Kidney (tissue), 14 donors: Measurements from ENCODE around the gene SCD. TPM values are rescaled to one million over a fixed set of nuclear protein-coding genes. Genes with fewer than 3 reads are reported as not detected.

Source experiments
- DNase-seq, 5 donors: peaks; one replicate each; pipeline ENCODE4 v3.0.0-alpha.2; 2013 to 2020
- FAIRE-seq: peaks from 2 replicates; lab custom pipeline; 2012; peaks lifted over from hg19 to GRCh38; lab: Jason Lieb, UNC
- H3K27ac ChIP-seq, 2 donors: one replicate each; pipeline ENCODE4 v1.7.0; 2013; ENCODE audit warnings: low read depth in 2 of 2, low read length in 2 of 2, inconsistent platforms in 1 of 2
- H3K27me3 ChIP-seq: one replicate; pipeline ENCODE4 v1.7.1; 2013; ENCODE audit warnings: low read length, inconsistent platforms; ENCODE audit not compliant: control insufficient read depth, insufficient read depth
- H3K36me3 ChIP-seq, 3 donors: one replicate each; pipeline versions ENCODE4 v1.7.0 to v1.7.1; 2013; ENCODE audit warnings: low read length in 3 of 3, control low read depth in 1 of 3, inconsistent platforms in 1 of 3; ENCODE audit not compliant: insufficient read depth in 3 of 3, control insufficient read depth in 2 of 3
- H3K4me1 ChIP-seq, 3 donors: one replicate each; pipeline versions ENCODE4 v1.7.0 to v1.7.1; 2013; ENCODE audit warnings: low read length in 3 of 3, inconsistent platforms in 1 of 3, low read depth in 1 of 3; ENCODE audit not compliant: control insufficient read depth in 2 of 3, insufficient read depth in 2 of 3
- H3K4me3 ChIP-seq, 3 donors: one replicate each; pipeline versions ENCODE4 v1.7.0 to v1.8.1; 2013; ENCODE audit warnings: low read length in 3 of 3, control low read depth in 1 of 3, inconsistent platforms in 1 of 3
- H3K9ac ChIP-seq, 3 donors: one replicate each; pipeline versions ENCODE4 v1.7.0 to v1.7.1; 2013; ENCODE audit warnings: low read length in 3 of 3, control low read depth in 1 of 3, inconsistent platforms in 1 of 3
- H3K9me3 ChIP-seq, 3 donors: one replicate each; pipeline versions ENCODE4 v1.7.0 to v1.7.1; 2013; ENCODE audit warnings: low read length in 3 of 3, control low read depth in 1 of 3, inconsistent platforms in 1 of 3; ENCODE audit not compliant: control insufficient read depth in 2 of 3, insufficient read depth in 1 of 3
- intact Hi-C: fragments of 100-400 bp; cut with DNase I; formaldehyde crosslinking; loops from one replicate; pipeline ENCODE4 v1.11.1; 2022
- polyA plus RNA-seq: library from polyadenylated mRNA; stranded (reverse); fragments of 350-450 nt; fragmentation: Illumina TruSeq; extraction: RNeasy Lipid Tissue Mini Kit (QIAGEN cat#74804); gene quantifications from one replicate; pipeline ENCODE4 v1.2.3, GENCODE V29; 2014; ENCODE audit warnings: low read depth, low replicate concordance; ENCODE audit not compliant: insufficient read depth
- total RNA-seq: library from RNA; stranded (reverse); fragmentation: NEBNext Ultra II Directional; extraction: Animal tissue kit (Norgen Biotek cat#: 25700); gene quantifications from one replicate; pipeline ENCODE4 v1.2.1, GENCODE V29; 2021
- TF ChIP-seq, protein P1 (sequence below): IDR thresholded peaks from 3 replicates; pipeline ENCODE4 v1.5.1; 2012; ENCODE audit warnings: mild to moderate bottlenecking, moderate library complexity, borderline replicate concordance; ENCODE audit not compliant: insufficient read depth; ENCODE audit errors: extremely low read depth
- donor health status: control.
- donor health status: control.
- donor health status: control.
- donor health status: control.
- donor health status: control.
- donor health status: DM: yes; HTN: yes; CAD: no.
- donor health status: Normal renal cell carcinoma (clear cell type).

SCD gene
- total and polyA plus RNA-seq, 2 donors from 2014 or later, result 8.7 to 10.7 TPM

DNA sequence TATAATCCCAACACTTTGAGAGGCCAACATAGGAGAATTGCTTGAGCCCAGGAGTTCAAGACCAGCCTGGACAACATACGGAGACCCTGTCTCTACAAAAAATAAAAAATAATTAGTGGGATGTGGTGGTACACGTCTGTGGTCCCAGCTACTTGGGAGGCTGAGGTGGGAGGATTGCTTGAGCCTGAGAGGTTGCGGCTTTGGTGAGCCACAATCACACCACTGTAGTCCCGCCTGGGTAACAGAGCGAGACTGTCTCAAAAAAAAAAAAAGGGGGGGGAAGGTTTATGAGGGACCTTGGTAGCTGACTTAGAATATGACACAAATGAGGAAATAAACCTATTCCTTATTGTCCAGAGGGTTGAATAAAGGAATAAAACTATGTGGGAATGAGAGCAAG, 30.8 kb downstream of the SCD start:
- no peak overlapping the region for H3K27ac ChIP-seq
- peaks cover 0 to 6% (median 0%) of the 10 kb centered on the region in 3 donors for H3K36me3 ChIP-seq
- H3K4me1 ChIP-seq, result peaks cover 0 to 6% (median under 1%) of the 10 kb centered on the region in 3 donors
- intact Hi-C loops, result no loop called here
- H3K27me3 ChIP-seq, result no peaks in the 10 kb centered on the region
- no peak overlapping the region for H3K4me3 ChIP-seq
- no peak overlapping the region for H3K9ac ChIP-seq
- TF ChIP-seq, protein P1, sequence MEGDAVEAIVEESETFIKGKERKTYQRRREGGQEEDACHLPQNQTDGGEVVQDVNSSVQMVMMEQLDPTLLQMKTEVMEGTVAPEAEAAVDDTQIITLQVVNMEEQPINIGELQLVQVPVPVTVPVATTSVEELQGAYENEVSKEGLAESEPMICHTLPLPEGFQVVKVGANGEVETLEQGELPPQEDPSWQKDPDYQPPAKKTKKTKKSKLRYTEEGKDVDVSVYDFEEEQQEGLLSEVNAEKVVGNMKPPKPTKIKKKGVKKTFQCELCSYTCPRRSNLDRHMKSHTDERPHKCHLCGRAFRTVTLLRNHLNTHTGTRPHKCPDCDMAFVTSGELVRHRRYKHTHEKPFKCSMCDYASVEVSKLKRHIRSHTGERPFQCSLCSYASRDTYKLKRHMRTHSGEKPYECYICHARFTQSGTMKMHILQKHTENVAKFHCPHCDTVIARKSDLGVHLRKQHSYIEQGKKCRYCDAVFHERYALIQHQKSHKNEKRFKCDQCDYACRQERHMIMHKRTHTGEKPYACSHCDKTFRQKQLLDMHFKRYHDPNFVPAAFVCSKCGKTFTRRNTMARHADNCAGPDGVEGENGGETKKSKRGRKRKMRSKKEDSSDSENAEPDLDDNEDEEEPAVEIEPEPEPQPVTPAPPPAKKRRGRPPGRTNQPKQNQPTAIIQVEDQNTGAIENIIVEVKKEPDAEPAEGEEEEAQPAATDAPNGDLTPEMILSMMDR, result no peak
- no peaks in the 10 kb centered on the region for H3K9me3 ChIP-seq
- no peak for FAIRE-seq
- DNase-seq, result no peak

DNA sequence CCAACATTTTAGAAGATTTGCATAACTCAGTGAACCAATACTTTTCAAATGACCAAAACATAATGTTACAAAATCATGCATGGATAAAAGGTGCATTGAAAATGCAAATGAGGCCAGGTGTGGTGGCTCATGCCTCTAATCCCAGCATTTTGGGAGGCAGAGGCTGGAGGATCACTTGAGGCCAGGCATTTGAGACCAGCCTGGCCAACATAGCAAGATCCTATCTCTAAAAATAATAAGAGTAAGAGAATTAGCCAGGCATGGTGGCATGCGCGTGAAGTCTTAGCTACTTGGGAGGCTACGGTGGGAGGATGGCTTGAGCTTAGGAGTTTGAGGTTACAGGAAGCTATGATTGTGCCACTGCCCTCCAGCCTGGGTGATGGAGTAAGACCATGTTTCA, 33.4 kb downstream of the SCD start:
- Histone ChIP-seq H3K9me3 (no peaks in the 10 kb centered on the region), H3K36me3 (peaks cover 0 to 6% (median 0%) of the 10 kb centered on the region in 3 donors), H3K4me1 (no peaks in the 10 kb centered on the region), H3K27ac (no peak overlapping the region), H3K4me3 (no peak overlapping the region), H3K9ac (no peak overlapping the region), H3K27me3 (no peaks in the 10 kb centered on the region)
- intact Hi-C loops, result no loop called here
- DNase-seq (no peak), FAIRE-seq (no peak)
- TF ChIP-seq, protein P1, result no peak

DNA sequence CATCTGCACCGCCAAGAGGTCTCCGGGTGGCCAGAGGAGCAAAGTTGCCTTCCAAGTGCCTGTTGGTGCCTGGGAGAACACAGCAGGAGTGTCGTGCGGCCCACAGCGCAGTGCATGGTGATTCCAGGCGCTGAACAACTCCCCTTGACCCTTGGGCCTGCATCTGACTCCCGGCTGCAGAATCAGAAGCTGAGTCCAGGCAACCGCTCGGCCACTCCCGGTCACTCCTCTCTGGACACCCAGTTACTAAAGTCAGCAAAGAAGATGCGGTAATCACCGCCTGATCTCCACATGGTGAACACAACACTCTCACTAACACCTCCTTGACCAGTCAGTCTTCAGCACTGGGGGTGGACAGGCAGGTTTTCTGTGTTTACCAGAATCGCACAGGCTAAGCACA, 35.5 kb downstream of the SCD start:
- Histone ChIP-seq H3K36me3 (peaks cover 0 to 6% (median 0%) of the 10 kb centered on the region in 3 donors), H3K27me3 (no peaks in the 10 kb centered on the region), H3K9ac (no peak overlapping the region), H3K9me3 (no peaks in the 10 kb centered on the region), H3K4me3 (no peak overlapping the region), H3K27ac (no peak overlapping the region), H3K4me1 (no peaks in the 10 kb centered on the region)
- DNase-seq (no peak), FAIRE-seq (no peak)
- intact Hi-C loops, result no loop called here
- TF ChIP-seq, protein P1, result no peak

DNA sequence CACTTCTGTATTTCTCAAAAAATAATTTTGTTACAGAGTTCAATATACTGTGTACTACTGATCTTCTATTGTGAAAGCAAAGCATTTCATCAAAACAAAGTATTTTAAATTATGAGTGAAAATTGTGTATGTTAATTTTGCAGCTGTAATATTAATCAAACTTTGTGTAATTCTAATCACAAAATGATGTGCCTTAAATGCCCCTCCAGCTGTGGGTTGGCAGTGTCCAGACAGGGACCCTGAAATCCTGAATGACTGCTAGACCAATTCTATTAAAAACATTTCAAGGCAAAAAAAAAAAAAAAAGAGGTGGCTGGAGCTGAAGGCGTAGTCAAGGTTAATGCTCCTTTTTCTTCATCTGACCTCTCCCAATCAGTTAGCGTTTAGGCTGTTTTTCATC, 36.2 kb downstream of the SCD start:
- H3K27me3 ChIP-seq, result no peaks in the 10 kb centered on the region
- H3K4me3 ChIP-seq, result no peak overlapping the region
- H3K9ac ChIP-seq, result no peak overlapping the region
- no peak for FAIRE-seq
- TF ChIP-seq, protein P1, result no peak
- no peak for DNase-seq
- intact Hi-C loops, result no loop called here
- no peaks in the 10 kb centered on the region for H3K4me1 ChIP-seq
- H3K9me3 ChIP-seq, result no peaks in the 10 kb centered on the region
- peaks cover 0 to 6% (median 0%) of the 10 kb centered on the region in 3 donors for H3K36me3 ChIP-seq
- no peak overlapping the region for H3K27ac ChIP-seq
